Osteoblast (primary cell): Measurements from ENCODE around the gene TSPAN5. TPM values are rescaled to one million over a fixed set of nuclear protein-coding genes. Genes with fewer than 3 reads are reported as not detected.

Experiments
- DNase-seq: peaks from one replicate; pipeline ENCODE4 v3.0.0; 2011; ENCODE audit warnings: low spot score, mixed read lengths; ENCODE audit not compliant: insufficient read length; ENCODE audit errors: missing footprints
- H2AFZ ChIP-seq: 2 replicates; pipeline ENCODE4 v1.6.0; 2011; ENCODE audit warnings: mild to moderate bottlenecking, low read length
- H3K27ac ChIP-seq: 2 replicates; pipeline ENCODE4 v1.5.1; 2011; ENCODE audit warnings: mild to moderate bottlenecking, low read depth, low read length, moderate library complexity
- H3K27me3 ChIP-seq: 2 replicates; pipeline ENCODE4 v1.6.0; 2012; ENCODE audit warnings: mild to moderate bottlenecking, control low read depth, inconsistent platforms, low read length, moderate library complexity; ENCODE audit not compliant: insufficient read depth
- H3K36me3 ChIP-seq: 2 replicates; pipeline ENCODE4 v1.5.1; 2011; ENCODE audit warnings: mild to moderate bottlenecking, low read length, control low read depth, moderate library complexity; ENCODE audit not compliant: insufficient read depth
- H3K4me1 ChIP-seq: 2 replicates; pipeline ENCODE4 v1.5.1; 2011; ENCODE audit warnings: mild to moderate bottlenecking, low read length, control low read depth, moderate library complexity; ENCODE audit not compliant: insufficient read depth
- H3K4me2 ChIP-seq: 2 replicates; pipeline ENCODE4 v1.6.0; 2011; ENCODE audit warnings: mild to moderate bottlenecking, low read length; ENCODE audit not compliant: insufficient read depth
- H3K4me3 ChIP-seq: fragments of 200-600 bp; sonication (generic); 3 replicates; pipeline ENCODE4 v1.5.1; 2012; ENCODE audit warnings: mild to moderate bottlenecking, low read length, inconsistent platforms; ENCODE audit not compliant: insufficient read depth
- H3K79me2 ChIP-seq: 2 replicates; pipeline ENCODE4 v1.6.0; 2012; ENCODE audit warnings: mild to moderate bottlenecking, low read length, control low read depth, inconsistent platforms; ENCODE audit not compliant: insufficient read depth
- H3K9me3 ChIP-seq: 2 replicates; pipeline ENCODE4 v1.5.1; 2011; ENCODE audit warnings: low read depth, low read length, control low read depth
- H4K20me1 ChIP-seq: 2 replicates; pipeline ENCODE4 v1.6.0; 2012; ENCODE audit warnings: mild to moderate bottlenecking, low read length, control low read depth; ENCODE audit not compliant: insufficient read depth
- CTCF ChIP-seq: IDR thresholded peaks from 2 replicates; pipeline ENCODE4 v1.5.1; 2011; ENCODE audit warnings: mild to moderate bottlenecking, low read depth, low read length, moderate library complexity; ENCODE audit errors: extremely low read depth
- total RNA-seq: library from RNA; depleted of rRNA; stranded (reverse); fragments of >200 nt; gene quantifications from 2 replicates; pipeline ENCODE4 v1.2.3, GENCODE V29; 2012

Gene TSPAN5
- total RNA-seq, 1 donor: 36.9 TPM

DNA sequence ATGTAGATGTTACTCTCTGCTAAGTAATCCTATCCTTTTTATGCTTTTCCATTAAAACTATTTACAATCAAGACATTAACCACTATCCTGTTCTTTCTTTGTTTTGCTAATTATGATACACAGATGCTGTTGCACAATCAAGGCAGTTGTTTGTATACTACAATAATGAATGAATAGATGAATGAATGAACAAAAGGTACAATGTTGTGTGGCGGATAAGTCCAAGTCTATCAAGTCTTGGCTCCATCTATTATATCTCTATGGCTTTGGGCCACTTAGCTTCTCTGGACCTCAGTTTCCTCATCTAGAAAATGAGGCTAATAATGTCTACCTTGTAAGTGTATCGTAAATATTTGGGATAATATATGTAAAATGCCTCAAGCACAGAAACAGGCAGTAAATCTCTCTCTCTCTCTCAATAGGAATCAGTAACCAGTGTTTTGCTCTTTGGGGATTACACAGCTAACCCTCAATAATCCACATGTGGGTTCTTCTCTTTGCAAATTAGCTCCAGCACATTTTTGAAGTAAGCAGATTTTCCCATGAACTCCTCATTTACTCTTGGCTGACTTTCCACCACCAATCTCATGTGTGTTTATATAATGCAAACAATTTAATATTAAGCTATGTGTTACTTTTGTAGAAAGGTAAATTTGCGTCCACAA lies 27.8 kb upstream of the TSPAN5 start:
- Histone ChIP-seq H3K79me2 (no peaks in the 10 kb centered on the region), H3K27ac (no peak overlapping the region), H3K4me3 (no peak overlapping the region), H2AFZ (no peak overlapping the region), H3K4me1 (peaks cover 18% of the 10 kb centered on the region), H3K9me3 (no peaks in the 10 kb centered on the region), H3K27me3 (no peaks in the 10 kb centered on the region), H3K36me3 (no peaks in the 10 kb centered on the region), H4K20me1 (no peaks in the 10 kb centered on the region), H3K4me2 (no peak overlapping the region)
- DNase-seq: no peak
- TF ChIP-seq CTCF: no peak

DNA sequence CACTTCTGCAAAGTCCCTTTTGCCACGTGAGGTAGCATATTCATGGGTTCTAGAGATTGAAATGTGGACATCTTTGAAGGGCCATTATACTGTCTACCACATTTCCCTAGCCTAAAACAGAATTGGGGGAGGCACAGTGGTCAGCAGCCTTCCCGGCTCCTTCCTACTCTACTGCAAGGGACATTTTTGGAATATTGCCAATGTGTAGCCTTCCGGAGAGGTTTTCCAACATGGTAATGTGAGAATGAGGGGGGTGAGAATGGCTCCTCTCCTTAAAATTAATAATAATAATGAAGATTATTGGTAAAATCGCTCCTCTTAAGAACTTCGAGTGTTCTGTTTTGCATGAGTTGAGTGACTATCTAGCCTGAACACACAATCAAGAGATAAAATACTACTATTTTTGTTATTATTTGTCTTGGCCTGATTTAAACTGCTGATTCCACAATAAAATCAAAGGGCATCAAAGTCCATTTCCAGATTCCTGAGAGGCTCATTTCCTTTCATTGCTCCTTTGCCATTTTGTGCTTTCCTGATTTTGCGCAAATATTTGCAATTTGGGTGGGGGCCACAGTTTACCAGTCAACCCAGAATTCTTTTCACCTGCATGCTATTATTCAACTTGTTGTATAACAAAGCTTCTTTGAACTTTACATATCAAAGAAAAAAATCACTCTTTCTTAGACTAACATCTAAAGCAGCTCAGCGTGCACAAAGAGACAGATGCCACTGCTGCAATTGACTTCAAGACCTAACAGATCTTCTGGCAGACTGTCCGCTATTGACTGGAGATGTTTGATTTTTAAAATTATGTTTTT lies 27.0 kb upstream of the TSPAN5 start:
- Histone ChIP-seq H3K27me3 (no peaks in the 10 kb centered on the region), H3K9me3 (no peaks in the 10 kb centered on the region), H4K20me1 (no peaks in the 10 kb centered on the region), H3K27ac (no peak overlapping the region), H3K4me2 (no peak overlapping the region), H3K4me3 (no peak overlapping the region), H3K36me3 (no peaks in the 10 kb centered on the region), H3K79me2 (no peaks in the 10 kb centered on the region), H2AFZ (no peak overlapping the region), H3K4me1 (peaks cover 18% of the 10 kb centered on the region)
- no peak for TF ChIP-seq CTCF
- DNase-seq: no peak

GRCh38 chr4:98682719-98683118 lies 24.3 kb upstream of the TSPAN5 start:
- H3K4me1 ChIP-seq: peaks cover 2% of the 10 kb centered on the region
- H3K27ac ChIP-seq: no peak overlapping the region
- no peaks in the 10 kb centered on the region for H3K79me2 ChIP-seq
- no peak for DNase-seq
- no peak for TF ChIP-seq CTCF
- no peaks in the 10 kb centered on the region for H3K9me3 ChIP-seq
- H3K4me2 ChIP-seq: no peak overlapping the region
- no peaks in the 10 kb centered on the region for H4K20me1 ChIP-seq
- no peaks in the 10 kb centered on the region for H3K27me3 ChIP-seq
- H3K36me3 ChIP-seq: no peaks in the 10 kb centered on the region
- no peak overlapping the region for H2AFZ ChIP-seq
- no peak overlapping the region for H3K4me3 ChIP-seq

DNA sequence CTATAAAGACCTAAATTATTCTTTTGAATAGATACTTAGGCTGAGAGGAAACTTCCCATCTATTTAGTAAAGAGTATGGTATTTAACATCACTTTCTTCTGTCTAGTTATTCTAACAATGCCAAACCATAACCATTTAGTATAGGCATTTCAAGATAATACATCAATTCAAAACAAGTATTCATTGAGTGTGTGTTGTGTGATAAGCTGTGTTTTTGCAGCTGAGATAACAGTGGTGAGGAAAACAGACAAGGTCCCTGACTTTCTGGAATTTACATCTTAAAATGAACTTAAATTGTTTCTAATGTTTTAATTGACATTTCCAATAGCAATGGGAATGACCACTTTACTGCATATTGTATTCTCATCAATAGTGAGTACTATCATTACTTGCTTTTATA lies 22.4 kb upstream of the TSPAN5 start:
- Histone ChIP-seq H3K27me3 (no peaks in the 10 kb centered on the region), H3K9me3 (no peaks in the 10 kb centered on the region), H3K36me3 (no peaks in the 10 kb centered on the region), H3K79me2 (no peaks in the 10 kb centered on the region), H3K4me1 (no peaks in the 10 kb centered on the region), H3K4me2 (no peak overlapping the region), H3K27ac (no peak overlapping the region), H4K20me1 (no peaks in the 10 kb centered on the region), H3K4me3 (no peak overlapping the region), H2AFZ (no peak overlapping the region)
- DNase-seq: no peak
- TF ChIP-seq CTCF: no peak
